GM23338 (cell line): ENCODE data around the gene GTF2A1. TPM values are rescaled to one million over a fixed set of nuclear protein-coding genes. Genes with fewer than 3 reads are reported as not detected.

Experiments used
- ATAC-seq: fragments of 200-7000 bp; cut with Tn5 transposase; 3 replicates; pipeline ENCODE4 v1.9.1; 2020
- DNase-seq: peaks from one replicate; pipeline ENCODE4 v3.0.0-alpha.2; 2015; ENCODE audit warnings: low spot score
- H2AFZ ChIP-seq: fragments of 200-600 bp; sonication (generic); 2 replicates; pipeline ENCODE4 v1.8.0; 2016; ENCODE audit warnings: antibody characterized with exemption, mild to moderate bottlenecking, moderate library complexity
- H3F3A ChIP-seq: fragments of 200-600 bp; sonication (generic); replicated peaks from 2 replicates; pipeline ENCODE4 v1.8.0; 2017; ENCODE audit warnings: antibody characterized with exemption, mixed run types, low read depth
- H3K27ac ChIP-seq: fragments of 200-600 bp; sonication (generic); 2 replicates; pipeline ENCODE4 v1.6.1; 2016; ENCODE audit warnings: low read depth
- H3K27me3 ChIP-seq: fragments of 200-600 bp; sonication (generic); 2 replicates; pipeline ENCODE4 v1.8.0; 2016; ENCODE audit warnings: mild to moderate bottlenecking, mixed run types, moderate library complexity; ENCODE audit not compliant: insufficient read depth
- H3K36me3 ChIP-seq: fragments of 200-600 bp; sonication (generic); 2 replicates; pipeline ENCODE4 v1.8.0; 2016; ENCODE audit warnings: mild to moderate bottlenecking; ENCODE audit not compliant: insufficient read depth
- H3K4me1 ChIP-seq: fragments of 200-600 bp; sonication (generic); 2 replicates; pipeline ENCODE4 v1.8.0; 2016; ENCODE audit warnings: mild to moderate bottlenecking, moderate library complexity; ENCODE audit not compliant: insufficient read depth
- H3K4me2 ChIP-seq: fragments of 200-600 bp; sonication (generic); 2 replicates; pipeline ENCODE4 v1.7.1; 2017; ENCODE audit warnings: mixed run types
- H3K4me3 ChIP-seq: fragments of 200-600 bp; sonication (generic); 2 replicates; pipeline ENCODE4 v1.6.1; 2016; ENCODE audit warnings: mixed run types
- H3K79me2 ChIP-seq: fragments of 200-600 bp; sonication (generic); replicated peaks from 2 replicates; pipeline ENCODE4 v1.8.0; 2017; ENCODE audit warnings: mild to moderate bottlenecking; ENCODE audit not compliant: insufficient read depth
- H3K9me2 ChIP-seq: fragments of 200-600 bp; sonication (generic); 2 replicates; pipeline ENCODE4 v1.8.0; 2017; ENCODE audit not compliant: insufficient read depth
- H4K20me1 ChIP-seq: fragments of 200-600 bp; sonication (generic); replicated peaks from 2 replicates; pipeline ENCODE4 v1.8.0; 2017; ENCODE audit warnings: mild to moderate bottlenecking; ENCODE audit not compliant: insufficient read depth
- H3K27ac Mint-ChIP-seq: 2 replicates; pipeline ENCODE4 v1.8.0; 2020; ENCODE audit warnings: inconsistent platforms, mild to moderate bottlenecking, moderate library complexity, mixed read lengths
- H3K27me3 Mint-ChIP-seq: 3 replicates; pipeline ENCODE4 v1.8.0; 2022; ENCODE audit warnings: low read depth, mild to moderate bottlenecking, moderate library complexity, mixed read lengths, inconsistent platforms; ENCODE audit not compliant: insufficient read depth, poor library complexity
- H3K36me3 Mint-ChIP-seq: 3 replicates; pipeline ENCODE4 v1.8.0; 2021; ENCODE audit warnings: low read depth, mild to moderate bottlenecking, inconsistent platforms, moderate library complexity, mixed read lengths
- H3K4me1 Mint-ChIP-seq: 3 replicates; pipeline ENCODE4 v1.8.0; 2020; ENCODE audit warnings: mild to moderate bottlenecking, inconsistent platforms, mixed read lengths
- H3K4me3 Mint-ChIP-seq: 3 replicates; pipeline ENCODE4 v1.8.0; 2021; ENCODE audit warnings: moderate library complexity, mild to moderate bottlenecking, inconsistent platforms, mixed read lengths
- H3K9me3 Mint-ChIP-seq: 3 replicates; pipeline ENCODE4 v1.8.0; 2020; ENCODE audit warnings: moderate library complexity, mild to moderate bottlenecking, inconsistent platforms, mixed read lengths
- CREB1 ChIP-seq: fragments of 250-450 bp; sonication (Bioruptor Pico); IDR thresholded peaks from 2 replicates; pipeline ENCODE4 v1.5.0; 2020; ENCODE audit warnings: low read depth, mild to moderate bottlenecking, moderate library complexity
- CTCF ChIP-seq, 2 experiments: fragments of 200-600 bp in 1 of 2; sonication (generic) in 1 of 2; conservative IDR thresholded peaks; 2 replicates each; pipeline versions ENCODE4 v1.5.1 to v1.6.1; 2016 to 2017; ENCODE audit warnings: antibody characterized with exemption in 2 of 2, low read depth in 2 of 2, mild to moderate bottlenecking in 2 of 2, moderate library complexity in 1 of 2
- EZH2 ChIP-seq: fragments of 200-600 bp; sonication (generic); IDR thresholded peaks from one replicate; pipeline ENCODE4 v1.8.0; 2017; ENCODE audit warnings: antibody characterized with exemption, mild to moderate bottlenecking, low read depth; ENCODE audit not compliant: unreplicated experiment
- EZH2phosphoT487 ChIP-seq: fragments of 200-600 bp; sonication (generic); IDR thresholded peaks from one replicate; pipeline ENCODE4 v1.8.1; 2018; ENCODE audit warnings: antibody characterized with exemption; ENCODE audit not compliant: unreplicated experiment
- JUNB ChIP-seq: IDR thresholded peaks from one replicate; pipeline ENCODE4 v1.6.1; 2016; ENCODE audit warnings: antibody characterized with exemption; ENCODE audit not compliant: unreplicated experiment
- NANOG ChIP-seq: IDR thresholded peaks from 2 replicates; pipeline ENCODE4 v1.6.1; 2016; ENCODE audit warnings: antibody characterized with exemption, borderline replicate concordance
- POLR2AphosphoS5 ChIP-seq: IDR thresholded peaks from 2 replicates; pipeline ENCODE4 v1.6.1; 2016; ENCODE audit warnings: antibody characterized with exemption, low read depth
- REST ChIP-seq: IDR thresholded peaks from one replicate; pipeline ENCODE4 v1.6.1; 2018; ENCODE audit warnings: antibody characterized with exemption; ENCODE audit not compliant: unreplicated experiment
- ZNF331 ChIP-seq: fragments of 250-450 bp; sonication (Bioruptor Pico); IDR thresholded peaks from 2 replicates; pipeline ENCODE4 v1.5.0; 2020; ENCODE audit warnings: low read depth, mild to moderate bottlenecking, moderate library complexity
- ZNF462 ChIP-seq: fragments of 250-450 bp; sonication (Bioruptor Pico); IDR thresholded peaks from 2 replicates; pipeline ENCODE4 v1.5.0; 2020; ENCODE audit warnings: mild to moderate bottlenecking, moderate library complexity
- polyA plus RNA-seq: library from polyadenylated mRNA; unstranded; fragments of >200 nt; fragmentation: Nextera tagmentation; extraction: Ambion mirVana; gene quantifications from 2 replicates; pipeline ENCODE4 v1.2.1, GENCODE V29; 2016
- total RNA-seq: library from RNA; depleted of rRNA; stranded (reverse); fragments of >200 nt; shearing (Covaris generic); gene quantifications from 2 replicates; pipeline ENCODE4 v1.2.3, GENCODE V29; 2014

The GTF2A1 gene
- total and polyA plus RNA-seq, 2 experiments from 2014 or later, result 12.1 to 50.6 TPM

- Mint-ChIP-seq H3K9me3 (no peaks in the 10 kb centered on the region), H3K36me3 (peaks cover 13% of the 10 kb centered on the region; the same call in 2 of the 3 replicates), H3K27ac (no peak overlapping the region), H3K27me3 (peaks cover 2% of the 10 kb centered on the region), H3K4me1 (peaks cover 37% of the 10 kb centered on the region), H3K4me3 (no peak overlapping the region)
- DNase-seq (no peak), ATAC-seq (no peak)
- no peaks in the 10 kb centered on the region for H3F3A ChIP-seq
- H3K27me3 ChIP-seq, result no peaks in the 10 kb centered on the region
- no peaks in the 10 kb centered on the region for H4K20me1 ChIP-seq
- no peaks in the 10 kb centered on the region for H3K36me3 ChIP-seq
- H3K27ac ChIP-seq, result no peak overlapping the region
- peaks cover 30% of the 10 kb centered on the region for H3K4me1 ChIP-seq
- H3K4me2 ChIP-seq, result no peak overlapping the region
- H3K4me3 ChIP-seq, result no peak overlapping the region
- H3K79me2 ChIP-seq, result no peaks in the 10 kb centered on the region
- no peak for TF ChIP-seq CTCF (conservative IDR thresholded peaks at IDR 0.05; ENCODE audit: low read depth in 2 of 2)
- no peak for TF ChIP-seq REST
- TF ChIP-seq ZNF331 (CRISPR knock-in tag), result no peak
- no peak for TF ChIP-seq EZH2
- TF ChIP-seq POLR2AphosphoS5, result no peak
- TF ChIP-seq NANOG, result no peak
- TF ChIP-seq EZH2phosphoT487, result no peak
- no peak overlapping the region for H2AFZ ChIP-seq
- H3K9me2 ChIP-seq, result no peaks in the 10 kb centered on the region
Observed at GRCh38 chr14:81265636-81266169, 44.9 kb upstream of the GTF2A1 start.

GRCh38 chr14:81264671-81265070 lies 43.9 kb upstream of the GTF2A1 start:
- no peaks in the 10 kb centered on the region for H3K9me2 ChIP-seq
- no peaks in the 10 kb centered on the region for H3F3A ChIP-seq
- H3K4me3 Mint-ChIP-seq, result no peak overlapping the region
- peaks cover 2% of the 10 kb centered on the region for H3K27me3 Mint-ChIP-seq
- no peaks in the 10 kb centered on the region for H3K36me3 ChIP-seq
- H3K4me3 ChIP-seq, result no peak overlapping the region
- H3K36me3 Mint-ChIP-seq, result peaks cover 17% of the 10 kb centered on the region; the same call in 2 of the 3 replicates
- H3K4me1 ChIP-seq, result peaks cover 26% of the 10 kb centered on the region
- no peaks in the 10 kb centered on the region for H3K9me3 Mint-ChIP-seq
- no peak overlapping the region for H3K27ac ChIP-seq
- peaks cover 31% of the 10 kb centered on the region for H3K4me1 Mint-ChIP-seq
- no peaks in the 10 kb centered on the region for H3K27me3 ChIP-seq
- H2AFZ ChIP-seq, result no peak overlapping the region
- H3K79me2 ChIP-seq, result no peaks in the 10 kb centered on the region
- DNase-seq (no peak), ATAC-seq (no peak)
- H3K4me2 ChIP-seq, result no peak overlapping the region
- H4K20me1 ChIP-seq, result no peaks in the 10 kb centered on the region
- no peak overlapping the region for H3K27ac Mint-ChIP-seq
- TF ChIP-seq EZH2 (no peak), ZNF331 (CRISPR knock-in tag) (no peak), CREB1 (CRISPR knock-in tag) (no peak), JUNB (no peak), ZNF462 (CRISPR knock-in tag) (no peak), EZH2phosphoT487 (no peak)
